ENCODE measurements around the gene ELP4.
"Not testable (repeated sequence)": the region's sequence is repeated elsewhere in the genome, so short reads cannot be mapped to it uniquely, and the experiment has no call there.

The ELP4 gene

GRCh38 chr11:31702966-31703365, 193.4 kb downstream of the ELP4 start:
- DNase-seq (ENCODE audit: low read depth in 2 of 2) = no peak

GRCh38 chr11:31706357-31706756, 196.8 kb downstream of the ELP4 start:
- DNase-seq (ENCODE audit: low read depth in 2 of 2) = no peak

GRCh38 chr11:31711137-31711536, 201.6 kb downstream of the ELP4 start:
- DNase-seq (ENCODE audit: low read depth in 2 of 2) = no peak

- DNase-seq (ENCODE audit: low read depth in 2 of 2) = no peak
Measured at GRCh38 chr11:31712851-31713250, 203.3 kb downstream of the ELP4 start.

- no peak for DNase-seq (ENCODE audit: low read depth in 2 of 2)
Measured at GRCh38 chr11:31714840-31715239, 205.3 kb downstream of the ELP4 start.

GRCh38 chr11:31720225-31720624, 210.7 kb downstream of the ELP4 start:
- DNase-seq (ENCODE audit: low read depth in 2 of 2) = no peak

- DNase-seq (ENCODE audit: low read depth in 2 of 2) = no peak
Measured at GRCh38 chr11:31720671-31721365, 211.3 kb downstream of the ELP4 start.

- no peak for DNase-seq (ENCODE audit: low read depth in 2 of 2)
Measured at GRCh38 chr11:31722754-31723153, 213.2 kb downstream of the ELP4 start.

GRCh38 chr11:31725176-31725575, 215.6 kb downstream of the ELP4 start:
- DNase-seq (ENCODE audit: low read depth in 2 of 2) = no peak

GRCh38 chr11:31728432-31728831, 218.9 kb downstream of the ELP4 start:
- DNase-seq (ENCODE audit: low read depth in 2 of 2) = no peak

- no peak for DNase-seq (ENCODE audit: low read depth in 2 of 2)
Measured at GRCh38 chr11:31740131-31740530, 230.6 kb downstream of the ELP4 start.

GRCh38 chr11:31740731-31741368, 231.3 kb downstream of the ELP4 start:
- not testable (repeated sequence) for DNase-seq (ENCODE audit: low read depth in 2 of 2)

GRCh38 chr11:31747581-31747980, 238.0 kb downstream of the ELP4 start:
- DNase-seq (ENCODE audit: low read depth in 2 of 2) = no peak

- DNase-seq (ENCODE audit: low read depth in 2 of 2) = no peak
Measured at GRCh38 chr11:31757260-31757835, 247.8 kb downstream of the ELP4 start.

GRCh38 chr11:31761636-31762035, 252.1 kb downstream of the ELP4 start:
- DNase-seq (ENCODE audit: low read depth in 2 of 2) = no peak

- DNase-seq (ENCODE audit: low read depth in 2 of 2) = no peak
Measured at GRCh38 chr11:31763296-31763695, 253.7 kb downstream of the ELP4 start.

GRCh38 chr11:31764261-31764660, 254.7 kb downstream of the ELP4 start:
- DNase-seq (ENCODE audit: low read depth in 2 of 2) = no peak

GRCh38 chr11:31764766-31765165, 255.2 kb downstream of the ELP4 start:
- no peak for DNase-seq (ENCODE audit: low read depth in 2 of 2)

- DNase-seq (ENCODE audit: low read depth in 2 of 2) = no peak
Measured at GRCh38 chr11:31767066-31767465, 257.5 kb downstream of the ELP4 start.

GRCh38 chr11:31767685-31768084, 258.1 kb downstream of the ELP4 start:
- DNase-seq (ENCODE audit: low read depth in 2 of 2) = no peak

- no peak for DNase-seq (ENCODE audit: low read depth in 2 of 2)
Measured at GRCh38 chr11:31768749-31769640, 259.4 kb downstream of the ELP4 start.

- no peak for DNase-seq (ENCODE audit: low read depth in 2 of 2)
Measured at GRCh38 chr11:31770011-31770700, 260.6 kb downstream of the ELP4 start.
